Measurements from ENCODE around the gene TP73. TPM values are rescaled to one million over a fixed set of nuclear protein-coding genes. Genes with fewer than 3 reads are reported as not detected.
A peak's percentile ranks its signal among the peaks of the same experiment; 100 is the strongest.

Gene TP73
- polyA plus RNA-seq, 1 donor from 2014 or later: not detected

DNA sequence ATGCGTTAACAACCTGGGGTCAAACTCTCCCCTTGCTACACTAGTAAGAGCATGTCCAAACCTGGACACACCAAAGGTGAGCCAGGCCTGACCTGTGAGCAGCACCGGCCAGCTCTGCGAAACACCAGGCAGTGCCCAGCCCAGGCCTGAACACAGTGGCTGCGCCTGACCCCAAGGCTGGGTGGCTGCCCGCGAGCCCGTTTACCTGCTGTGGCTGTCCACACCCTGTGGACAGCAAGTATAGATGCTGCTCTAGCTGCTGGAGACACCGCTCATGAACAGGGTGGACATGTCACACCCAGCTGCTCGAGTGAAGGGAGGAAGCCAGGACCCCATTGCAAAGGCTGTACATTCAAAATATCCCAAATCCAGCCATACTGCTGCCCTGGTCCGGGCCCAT, 92.3 kb downstream of the TP73 start:
- H3K9me3 ChIP-seq (ENCODE audit: low read length): no peaks in the 10 kb centered on the region
- H3K79me2 ChIP-seq (replicated peaks; ENCODE audit: insufficient read depth, low read length): peaks cover 5% of the 10 kb centered on the region
- no peak overlapping the region for H2AFZ ChIP-seq (ENCODE audit: low read depth, low read length)
- H3F3A ChIP-seq (ENCODE audit: insufficient read depth, low read length, poor library complexity, severe bottlenecking): no peaks in the 10 kb centered on the region
- H3K36me3 ChIP-seq (ENCODE audit: insufficient read depth, low read length): no peaks in the 10 kb centered on the region
- H3K27me3 ChIP-seq (ENCODE audit: insufficient read depth, low read depth, low read length): no peaks in the 10 kb centered on the region
- peak overlapping the region; percentile 91 for H3K4me3 ChIP-seq (ENCODE audit: low read length)
- no peak overlapping the region for H3K4me2 ChIP-seq (ENCODE audit: low read length)
- H3K9me2 ChIP-seq (ENCODE audit: insufficient read depth, low read length): no peaks in the 10 kb centered on the region
- H3K9ac ChIP-seq (ENCODE audit: low read length): no peak overlapping the region
- no peak overlapping the region for H3K27ac ChIP-seq (ENCODE audit: low read length)
- no peaks in the 10 kb centered on the region for H4K20me1 ChIP-seq (ENCODE audit: insufficient read depth)
- TF ChIP-seq, protein P1, sequence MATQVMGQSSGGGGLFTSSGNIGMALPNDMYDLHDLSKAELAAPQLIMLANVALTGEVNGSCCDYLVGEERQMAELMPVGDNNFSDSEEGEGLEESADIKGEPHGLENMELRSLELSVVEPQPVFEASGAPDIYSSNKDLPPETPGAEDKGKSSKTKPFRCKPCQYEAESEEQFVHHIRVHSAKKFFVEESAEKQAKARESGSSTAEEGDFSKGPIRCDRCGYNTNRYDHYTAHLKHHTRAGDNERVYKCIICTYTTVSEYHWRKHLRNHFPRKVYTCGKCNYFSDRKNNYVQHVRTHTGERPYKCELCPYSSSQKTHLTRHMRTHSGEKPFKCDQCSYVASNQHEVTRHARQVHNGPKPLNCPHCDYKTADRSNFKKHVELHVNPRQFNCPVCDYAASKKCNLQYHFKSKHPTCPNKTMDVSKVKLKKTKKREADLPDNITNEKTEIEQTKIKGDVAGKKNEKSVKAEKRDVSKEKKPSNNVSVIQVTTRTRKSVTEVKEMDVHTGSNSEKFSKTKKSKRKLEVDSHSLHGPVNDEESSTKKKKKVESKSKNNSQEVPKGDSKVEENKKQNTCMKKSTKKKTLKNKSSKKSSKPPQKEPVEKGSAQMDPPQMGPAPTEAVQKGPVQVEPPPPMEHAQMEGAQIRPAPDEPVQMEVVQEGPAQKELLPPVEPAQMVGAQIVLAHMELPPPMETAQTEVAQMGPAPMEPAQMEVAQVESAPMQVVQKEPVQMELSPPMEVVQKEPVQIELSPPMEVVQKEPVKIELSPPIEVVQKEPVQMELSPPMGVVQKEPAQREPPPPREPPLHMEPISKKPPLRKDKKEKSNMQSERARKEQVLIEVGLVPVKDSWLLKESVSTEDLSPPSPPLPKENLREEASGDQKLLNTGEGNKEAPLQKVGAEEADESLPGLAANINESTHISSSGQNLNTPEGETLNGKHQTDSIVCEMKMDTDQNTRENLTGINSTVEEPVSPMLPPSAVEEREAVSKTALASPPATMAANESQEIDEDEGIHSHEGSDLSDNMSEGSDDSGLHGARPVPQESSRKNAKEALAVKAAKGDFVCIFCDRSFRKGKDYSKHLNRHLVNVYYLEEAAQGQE (IDR thresholded peaks at IDR 0.05; ENCODE audit: borderline replicate concordance): no peak
- TF ChIP-seq MXI1 (conservative IDR thresholded peaks at IDR 0.05; ENCODE audit: poor library complexity, severe bottlenecking) (no peak), TAF1 (IDR thresholded peaks at IDR 0.05; ENCODE audit: low read depth) (no peak), RAD21 (conservative IDR thresholded peaks at IDR 0.05) (no peak), CTCF (IDR thresholded peaks at IDR 0.05; ENCODE audit: poor library complexity, severe bottlenecking) (no peak), POLR2AphosphoS5 (IDR thresholded peaks at IDR 0.05) (no peak), EZH2 (IDR thresholded peaks at IDR 0.05; ENCODE audit: borderline replicate concordance, insufficient read depth, low read length, poor library complexity, severe bottlenecking) (no peak), SMC3 (conservative IDR thresholded peaks at IDR 0.05; ENCODE audit: poor library complexity) (no peak), EP300 (conservative IDR thresholded peaks at IDR 0.05; ENCODE audit: poor library complexity, severe bottlenecking) (no peak)

- Histone ChIP-seq H3F3A (ENCODE audit: insufficient read depth, low read length, poor library complexity, severe bottlenecking) (no peaks in the 10 kb centered on the region), H4K20me1 (ENCODE audit: insufficient read depth) (no peaks in the 10 kb centered on the region), H3K79me2 (replicated peaks; ENCODE audit: insufficient read depth, low read length) (peaks cover 5% of the 10 kb centered on the region), H3K36me3 (ENCODE audit: insufficient read depth, low read length) (no peaks in the 10 kb centered on the region), H3K4me2 (ENCODE audit: low read length) (no peak overlapping the region), H3K9me2 (ENCODE audit: insufficient read depth, low read length) (no peaks in the 10 kb centered on the region), H3K27ac (ENCODE audit: low read length) (no peak overlapping the region), H3K9ac (ENCODE audit: low read length) (no peak overlapping the region), H3K4me3 (ENCODE audit: low read length) (peak overlapping the region; percentile 91), H2AFZ (ENCODE audit: low read depth, low read length) (no peak overlapping the region), H3K27me3 (ENCODE audit: insufficient read depth, low read depth, low read length) (no peaks in the 10 kb centered on the region), H3K9me3 (ENCODE audit: low read length) (no peaks in the 10 kb centered on the region)
- TF ChIP-seq EZH2 (IDR thresholded peaks at IDR 0.05; ENCODE audit: borderline replicate concordance, insufficient read depth, low read length, poor library complexity, severe bottlenecking): no peak
- TF ChIP-seq, protein P1 (IDR thresholded peaks at IDR 0.05; ENCODE audit: borderline replicate concordance): no peak
- TF ChIP-seq TAF1 (IDR thresholded peaks at IDR 0.05; ENCODE audit: low read depth): no peak
- no peak for TF ChIP-seq RAD21 (conservative IDR thresholded peaks at IDR 0.05)
These were observed 92.8 kb downstream of the TP73 start for GRCh38 chr1:3745071-3745470.

Data from neural cell (in vitro differentiated cells).